MM.1S (cell line): ENCODE data around the gene KDM4B.

Source experiments
- DNase-seq: peaks from one replicate; pipeline ENCODE4 v3.0.0-alpha.2; 2015
- H2AFZ ChIP-seq: fragments of 300-600 bp; sonication (generic); 2 replicates; pipeline ENCODE4 v1.6.0; 2016; ENCODE audit warnings: antibody characterized with exemption, low read length
- H3F3A ChIP-seq: fragments of 300-600 bp; sonication (generic); 2 replicates; pipeline ENCODE4 v1.6.1; 2016; ENCODE audit warnings: mild to moderate bottlenecking, antibody characterized with exemption, low read length, moderate library complexity, mixed read lengths; ENCODE audit not compliant: insufficient read depth
- H3K27ac ChIP-seq: fragments of 300-600 bp; sonication (generic); 2 replicates; pipeline ENCODE4 v1.5.1; 2016; ENCODE audit warnings: mild to moderate bottlenecking, low read length
- H3K27me3 ChIP-seq: fragments of 300-600 bp; sonication (generic); replicated peaks from 2 replicates; pipeline ENCODE4 v1.6.0; 2016; ENCODE audit warnings: low read length; ENCODE audit not compliant: insufficient read depth
- H3K36me3 ChIP-seq: fragments of 300-600 bp; sonication (generic); replicated peaks from 2 replicates; pipeline ENCODE4 v1.6.1; 2016; ENCODE audit warnings: mild to moderate bottlenecking, low read length, mixed read lengths; ENCODE audit not compliant: insufficient read depth
- H3K4me1 ChIP-seq: fragments of 300-600 bp; sonication (generic); 2 replicates; pipeline ENCODE4 v1.6.1; 2016; ENCODE audit warnings: low read length, mixed read lengths
- H3K4me2 ChIP-seq: fragments of 300-600 bp; sonication (generic); 2 replicates; pipeline ENCODE4 v1.6.0; 2016; ENCODE audit warnings: low read depth, low read length
- H3K4me3 ChIP-seq: fragments of 300-600 bp; sonication (generic); 2 replicates; pipeline ENCODE4 v1.5.1; 2016; ENCODE audit warnings: low read length, mixed read lengths
- H3K79me2 ChIP-seq: fragments of 300-600 bp; sonication (generic); 2 replicates; pipeline ENCODE4 v1.6.1; 2016; ENCODE audit warnings: mixed run types, low read length, mixed read lengths
- H3K9ac ChIP-seq: fragments of 300-600 bp; sonication (generic); 2 replicates; pipeline ENCODE4 v1.6.1; 2016; ENCODE audit warnings: low read length, mixed read lengths
- H3K9me2 ChIP-seq: fragments of 300-600 bp; sonication (generic); replicated peaks from 2 replicates; pipeline ENCODE4 v1.6.1; 2016; ENCODE audit warnings: mild to moderate bottlenecking, low read length, mixed read lengths; ENCODE audit not compliant: insufficient read depth
- H3K9me3 ChIP-seq: fragments of 300-600 bp; sonication (generic); replicated peaks from 2 replicates; pipeline ENCODE4 v1.6.1; 2016; ENCODE audit warnings: mild to moderate bottlenecking, low read length, mixed read lengths; ENCODE audit not compliant: insufficient read depth
- H4K20me1 ChIP-seq: fragments of 300-600 bp; sonication (generic); 2 replicates; pipeline ENCODE4 v1.6.1; 2016; ENCODE audit warnings: mild to moderate bottlenecking, low read length, moderate library complexity, mixed read lengths; ENCODE audit not compliant: insufficient read depth
- EZH2 ChIP-seq: fragments of 300-600 bp; sonication (generic); optimal IDR thresholded peaks from 2 replicates; pipeline ENCODE3; 2017; ENCODE audit warnings: low read depth, mild to moderate bottlenecking, antibody characterized with exemption, low read length, mixed read lengths
- EZH2phosphoT487 ChIP-seq: fragments of 300-600 bp; sonication (generic); IDR thresholded peaks from 2 replicates; pipeline ENCODE4 v1.6.1; 2018; ENCODE audit warnings: antibody characterized with exemption, low read length
- TF ChIP-seq, protein P1 (sequence below): fragments of 300-600 bp; sonication (generic); IDR thresholded peaks from 2 replicates; pipeline ENCODE4 v1.5.1; 2016; ENCODE audit warnings: antibody characterized with exemption, low read length, mixed read lengths

The KDM4B gene

DNA sequence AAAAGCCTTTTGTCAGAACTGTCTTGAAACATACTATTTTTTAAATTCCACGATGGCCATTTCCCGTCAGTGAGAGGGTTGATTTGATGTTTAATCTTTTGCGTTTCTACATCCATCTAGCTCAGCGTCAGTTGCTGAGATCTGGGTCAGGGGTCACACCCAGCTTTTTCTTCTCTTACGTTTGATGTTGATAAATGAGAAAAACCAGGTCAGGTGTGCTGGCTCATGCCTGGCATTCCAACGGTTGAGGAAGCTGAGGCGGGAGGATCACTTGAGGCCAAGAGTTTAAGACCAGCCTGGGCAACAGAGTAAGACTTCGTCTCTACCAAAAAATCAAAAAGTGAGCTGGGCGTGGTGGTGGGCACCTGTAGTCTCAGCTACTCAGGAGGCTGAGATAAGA lies 202.8 kb downstream of the KDM4B start:
- no peak overlapping the region for H3K4me3 ChIP-seq
- no peak overlapping the region for H2AFZ ChIP-seq
- H3K9ac ChIP-seq = no peak overlapping the region
- no peaks in the 10 kb centered on the region for H4K20me1 ChIP-seq
- H3K27me3 ChIP-seq = peaks cover 67% of the 10 kb centered on the region
- H3K4me1 ChIP-seq = no peaks in the 10 kb centered on the region
- H3K79me2 ChIP-seq = no peaks in the 10 kb centered on the region
- H3K27ac ChIP-seq = no peak overlapping the region
- H3F3A ChIP-seq = no peaks in the 10 kb centered on the region
- no peaks in the 10 kb centered on the region for H3K9me2 ChIP-seq
- H3K9me3 ChIP-seq = no peaks in the 10 kb centered on the region
- DNase-seq = no peak
- TF ChIP-seq, protein P1, sequence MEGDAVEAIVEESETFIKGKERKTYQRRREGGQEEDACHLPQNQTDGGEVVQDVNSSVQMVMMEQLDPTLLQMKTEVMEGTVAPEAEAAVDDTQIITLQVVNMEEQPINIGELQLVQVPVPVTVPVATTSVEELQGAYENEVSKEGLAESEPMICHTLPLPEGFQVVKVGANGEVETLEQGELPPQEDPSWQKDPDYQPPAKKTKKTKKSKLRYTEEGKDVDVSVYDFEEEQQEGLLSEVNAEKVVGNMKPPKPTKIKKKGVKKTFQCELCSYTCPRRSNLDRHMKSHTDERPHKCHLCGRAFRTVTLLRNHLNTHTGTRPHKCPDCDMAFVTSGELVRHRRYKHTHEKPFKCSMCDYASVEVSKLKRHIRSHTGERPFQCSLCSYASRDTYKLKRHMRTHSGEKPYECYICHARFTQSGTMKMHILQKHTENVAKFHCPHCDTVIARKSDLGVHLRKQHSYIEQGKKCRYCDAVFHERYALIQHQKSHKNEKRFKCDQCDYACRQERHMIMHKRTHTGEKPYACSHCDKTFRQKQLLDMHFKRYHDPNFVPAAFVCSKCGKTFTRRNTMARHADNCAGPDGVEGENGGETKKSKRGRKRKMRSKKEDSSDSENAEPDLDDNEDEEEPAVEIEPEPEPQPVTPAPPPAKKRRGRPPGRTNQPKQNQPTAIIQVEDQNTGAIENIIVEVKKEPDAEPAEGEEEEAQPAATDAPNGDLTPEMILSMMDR = no peak
- no peak for TF ChIP-seq EZH2
- TF ChIP-seq EZH2phosphoT487 = no peak
- H3K36me3 ChIP-seq = no peaks in the 10 kb centered on the region
- H3K4me2 ChIP-seq = no peak overlapping the region

DNA sequence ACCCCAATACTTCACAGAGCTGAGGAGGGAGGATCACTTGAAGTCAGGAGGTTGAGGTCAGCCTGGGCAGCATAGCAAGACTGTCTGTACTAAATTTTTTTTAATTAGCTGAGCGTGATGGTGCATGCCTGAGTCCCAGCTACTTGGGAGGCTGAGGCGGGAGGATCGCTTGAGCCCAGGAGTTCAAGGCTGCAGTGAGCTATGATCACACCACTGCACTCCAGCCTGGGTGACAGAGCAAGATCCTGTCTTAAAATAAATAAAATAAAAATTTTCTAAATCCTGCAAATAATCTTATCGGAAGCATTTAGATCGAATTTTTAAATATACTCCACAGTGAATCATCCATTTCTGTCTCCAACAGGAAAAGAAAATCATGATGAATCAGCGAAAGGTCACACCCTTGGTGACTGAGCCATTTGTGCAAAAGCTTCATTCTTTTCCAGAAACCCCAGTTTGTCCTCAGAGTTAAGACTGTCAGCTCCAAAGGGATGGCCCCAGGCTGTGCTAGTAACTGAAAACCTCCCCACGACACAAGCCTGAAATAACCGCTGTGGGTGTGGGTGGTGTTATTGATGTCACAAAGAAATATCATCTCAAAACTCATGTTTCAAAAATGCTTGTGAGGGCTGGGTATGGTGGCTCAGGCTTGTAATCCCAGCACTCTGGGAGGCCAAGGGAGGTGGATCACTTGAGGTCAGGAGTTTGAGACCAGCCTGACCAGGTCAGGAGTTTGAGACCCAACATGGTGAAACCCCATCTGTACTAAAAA lies 204.1 kb downstream of the KDM4B start:
- TF ChIP-seq, protein P1 = no peak
- TF ChIP-seq EZH2 (no peak), EZH2phosphoT487 (no peak)
- no peaks in the 10 kb centered on the region for H3K4me1 ChIP-seq

DNA sequence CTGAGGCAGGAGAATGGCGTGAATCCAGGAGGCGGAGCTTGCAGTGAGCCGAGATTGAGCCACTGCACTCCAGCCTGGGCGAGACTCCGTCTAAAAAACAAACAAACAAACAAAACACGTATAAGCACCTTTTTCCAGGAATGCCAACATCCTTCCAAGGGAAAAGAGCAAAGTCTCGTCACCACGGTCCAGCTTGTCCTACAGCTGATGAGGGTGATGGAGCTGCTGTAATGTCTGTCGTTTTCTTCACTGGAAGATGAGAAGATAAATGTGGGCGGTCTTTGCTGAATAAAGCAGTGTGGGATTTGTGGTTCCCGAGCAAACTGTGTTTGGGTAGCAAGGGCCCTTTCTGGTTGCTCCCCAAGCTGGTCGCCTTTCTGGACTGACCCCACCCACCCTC lies 205.1 kb downstream of the KDM4B start:
- no peaks in the 10 kb centered on the region for H4K20me1 ChIP-seq
- no peak overlapping the region for H3K4me2 ChIP-seq
- no peaks in the 10 kb centered on the region for H3K9me3 ChIP-seq
- H3K4me3 ChIP-seq = no peak overlapping the region
- no peaks in the 10 kb centered on the region for H3K4me1 ChIP-seq
- no peaks in the 10 kb centered on the region for H3K9me2 ChIP-seq
- TF ChIP-seq, protein P1 = no peak
- TF ChIP-seq EZH2 (no peak), EZH2phosphoT487 (no peak)
- no peak overlapping the region for H2AFZ ChIP-seq
- H3K79me2 ChIP-seq = no peaks in the 10 kb centered on the region
- H3K27ac ChIP-seq = no peak overlapping the region
- H3K36me3 ChIP-seq = no peaks in the 10 kb centered on the region
- H3K9ac ChIP-seq = no peak overlapping the region
- DNase-seq = no peak
- peaks cover 80% of the 10 kb centered on the region for H3K27me3 ChIP-seq
- H3F3A ChIP-seq = no peaks in the 10 kb centered on the region

More for the DNA sequence above, 204.1 kb downstream of the KDM4B start:
- no peaks in the 10 kb centered on the region for H3F3A ChIP-seq
- H3K9ac ChIP-seq = no peak overlapping the region
- no peak overlapping the region for H3K4me2 ChIP-seq
- H3K79me2 ChIP-seq = no peaks in the 10 kb centered on the region
- DNase-seq = no peak
- H3K9me2 ChIP-seq = no peaks in the 10 kb centered on the region
- no peak overlapping the region for H3K27ac ChIP-seq
- H3K36me3 ChIP-seq = no peaks in the 10 kb centered on the region
- H3K4me3 ChIP-seq = no peak overlapping the region
- H3K27me3 ChIP-seq = peaks cover 71% of the 10 kb centered on the region
- no peaks in the 10 kb centered on the region for H3K9me3 ChIP-seq
- no peak overlapping the region for H2AFZ ChIP-seq
- H4K20me1 ChIP-seq = no peaks in the 10 kb centered on the region
